Loucy (cell line): ENCODE measurements around the gene MS4A15.

Source experiments
- H2AFZ ChIP-seq: fragments of 200-600 bp; sonication (generic); 2 replicates; pipeline ENCODE4 v1.6.0; 2016; ENCODE audit warnings: antibody characterized with exemption, mild to moderate bottlenecking, low read length, moderate library complexity
- H3F3A ChIP-seq: fragments of 200-600 bp; 2 replicates; pipeline ENCODE4 v1.6.0; 2016; ENCODE audit warnings: antibody characterized with exemption, low read depth, mild to moderate bottlenecking
- H3K27me3 ChIP-seq: fragments of 200-600 bp; sonication (generic); 2 replicates; pipeline ENCODE4 v1.6.1; 2014; ENCODE audit warnings: low read length, mild to moderate bottlenecking; ENCODE audit not compliant: insufficient read depth, poor library complexity, severe bottlenecking
- H3K36me3 ChIP-seq: fragments of 200-600 bp; sonication (generic); 2 replicates; pipeline ENCODE4 v1.6.1; 2016; ENCODE audit warnings: low read length; ENCODE audit not compliant: insufficient read depth
- H3K4me1 ChIP-seq: fragments of 200-600 bp; sonication (generic); 2 replicates; pipeline ENCODE4 v1.5.1; 2014; ENCODE audit warnings: low read length, mild to moderate bottlenecking; ENCODE audit not compliant: insufficient read depth, poor library complexity, severe bottlenecking
- H3K4me2 ChIP-seq: fragments of 200-600 bp; sonication (generic); 2 replicates; pipeline ENCODE4 v1.6.0; 2014; ENCODE audit warnings: antibody characterized with exemption, low read length, low read depth, mild to moderate bottlenecking; ENCODE audit not compliant: poor library complexity, severe bottlenecking
- H3K4me3 ChIP-seq: fragments of 200-600 bp; sonication (generic); 2 replicates; pipeline ENCODE4 v1.5.1; 2014; ENCODE audit warnings: low read length, mild to moderate bottlenecking, mixed read lengths; ENCODE audit not compliant: poor library complexity, severe bottlenecking
- H3K79me2 ChIP-seq: fragments of 200-600 bp; sonication (generic); 2 replicates; pipeline ENCODE4 v1.6.1; 2014; ENCODE audit warnings: low read length; ENCODE audit not compliant: insufficient read depth
- H3K9ac ChIP-seq: fragments of 200-600 bp; sonication (generic); 2 replicates; pipeline ENCODE4 v1.6.0; 2014; ENCODE audit warnings: mild to moderate bottlenecking, low read depth, low read length, moderate library complexity; ENCODE audit not compliant: poor library complexity, severe bottlenecking
- H3K9me2 ChIP-seq: fragments of 200-600 bp; sonication (generic); replicated peaks from 2 replicates; pipeline ENCODE4 v1.6.1; 2016; ENCODE audit warnings: low read depth, low read length, mixed read lengths
- H3K9me3 ChIP-seq: fragments of 200-600 bp; sonication (generic); 2 replicates; pipeline ENCODE4 v1.6.1; 2014; ENCODE audit warnings: mild to moderate bottlenecking, antibody characterized with exemption, low read length, low read depth; ENCODE audit not compliant: insufficient read depth
- H4K20me1 ChIP-seq: fragments of 200-600 bp; sonication (generic); 2 replicates; pipeline ENCODE4 v1.6.0; 2014; ENCODE audit warnings: antibody characterized with exemption, low read length, mild to moderate bottlenecking; ENCODE audit not compliant: insufficient read depth, poor library complexity, severe bottlenecking
- CTCF ChIP-seq: fragments of 200-600 bp; sonication (generic); conservative IDR thresholded peaks from 2 replicates; pipeline ENCODE4 v1.5.1; 2014; ENCODE audit warnings: mild to moderate bottlenecking, antibody characterized with exemption, low read length
- EZH2phosphoT487 ChIP-seq: fragments of 200-600 bp; IDR thresholded peaks from 2 replicates; pipeline ENCODE4 v1.6.1; 2018; ENCODE audit warnings: antibody characterized with exemption, mild to moderate bottlenecking, moderate library complexity, borderline replicate concordance

The MS4A15 gene

DNA sequence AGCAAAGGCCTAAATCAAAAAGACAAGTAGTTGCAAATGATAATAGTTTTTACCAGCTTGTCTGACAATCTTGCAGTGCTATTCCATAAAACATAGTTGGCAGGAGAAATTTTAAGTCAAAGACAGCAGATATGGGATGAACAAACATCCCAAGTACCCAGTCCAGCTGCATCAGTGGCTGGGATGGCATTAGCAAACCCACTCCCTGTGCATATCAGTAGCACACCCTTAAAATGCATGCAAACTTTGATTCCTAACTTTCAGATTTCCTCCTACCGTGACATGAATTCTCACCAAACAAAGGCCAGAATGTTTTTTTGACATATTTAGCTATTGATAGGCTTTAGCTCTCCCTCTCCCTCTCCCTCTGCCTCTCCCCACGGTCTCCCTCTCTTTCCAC, 57.4 kb downstream of the MS4A15 start:
- Histone ChIP-seq H3K9me3 (no peaks in the 10 kb centered on the region; the same call in 1 of the 2 replicates), H3K4me3 (no peak overlapping the region), H3K4me2 (no peak overlapping the region), H3K4me1 (no peaks in the 10 kb centered on the region), H3K9me2 (no peaks in the 10 kb centered on the region), H3K27me3 (no peaks in the 10 kb centered on the region), H2AFZ (no peak overlapping the region), H3K9ac (no peak overlapping the region), H4K20me1 (no peaks in the 10 kb centered on the region), H3K79me2 (no peaks in the 10 kb centered on the region), H3F3A (no peaks in the 10 kb centered on the region), H3K36me3 (no peaks in the 10 kb centered on the region)
- no peak for TF ChIP-seq CTCF
- TF ChIP-seq EZH2phosphoT487, result no peak

DNA sequence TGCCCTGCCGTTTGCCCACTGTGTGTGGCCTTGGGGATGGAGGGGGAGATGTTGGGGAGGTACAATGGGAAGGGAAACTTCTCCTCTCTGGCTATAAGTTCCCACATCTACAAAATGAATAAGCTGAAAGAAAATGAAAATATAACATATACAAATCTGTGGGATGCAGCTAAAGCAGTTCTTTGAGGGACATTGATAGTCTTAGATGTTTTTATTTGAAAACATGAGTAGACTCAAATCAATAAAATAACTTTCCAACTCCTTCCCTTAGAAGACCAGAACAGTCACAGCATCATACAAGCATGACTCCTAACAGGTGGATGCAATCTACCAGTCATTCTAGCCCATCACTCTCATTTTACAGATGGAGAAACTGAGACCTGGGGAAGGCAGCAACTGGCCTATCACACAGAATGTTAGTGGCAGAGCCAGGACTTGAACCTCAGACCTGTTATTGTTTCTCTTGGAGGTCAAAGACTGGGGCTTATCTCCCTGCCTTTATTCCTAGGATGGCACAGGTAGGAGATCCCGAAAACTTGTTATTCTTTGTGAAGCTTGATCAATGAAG, 60.0 kb downstream of the MS4A15 start:
- Histone ChIP-seq H3K27me3 (no peaks in the 10 kb centered on the region), H3K4me3 (no peak overlapping the region), H2AFZ (no peak overlapping the region), H3K4me2 (no peak overlapping the region), H3K36me3 (no peaks in the 10 kb centered on the region), H4K20me1 (no peaks in the 10 kb centered on the region), H3K9me2 (no peaks in the 10 kb centered on the region), H3K4me1 (peaks cover 9% of the 10 kb centered on the region), H3K9ac (no peak overlapping the region), H3K79me2 (no peaks in the 10 kb centered on the region), H3F3A (no peaks in the 10 kb centered on the region), H3K9me3 (no peaks in the 10 kb centered on the region; the same call in 1 of the 2 replicates)
- no peak for TF ChIP-seq EZH2phosphoT487
- no peak for TF ChIP-seq CTCF

GRCh38 chr11:60818057-60818456, 61.4 kb downstream of the MS4A15 start:
- Histone ChIP-seq H4K20me1 (no peaks in the 10 kb centered on the region), H3K9ac (no peak overlapping the region), H3F3A (no peaks in the 10 kb centered on the region), H3K9me2 (no peaks in the 10 kb centered on the region), H3K9me3 (no peaks in the 10 kb centered on the region; the same call in 1 of the 2 replicates), H3K4me2 (no peak overlapping the region), H3K36me3 (no peaks in the 10 kb centered on the region), H3K4me3 (no peak overlapping the region), H3K79me2 (no peaks in the 10 kb centered on the region), H3K4me1 (peaks cover 19% of the 10 kb centered on the region), H3K27me3 (no peaks in the 10 kb centered on the region), H2AFZ (no peak overlapping the region)
- TF ChIP-seq CTCF (no peak), EZH2phosphoT487 (no peak)
